NCI-H1417 (cell line): ENCODE data around the gene PRMT3.
"Not testable (repeated sequence)": the region's sequence is repeated elsewhere in the genome, so short reads cannot be mapped to it uniquely, and the experiment has no call there.

Source experiments
- DNase-seq, 3 experiments: peaks; one replicate each; lab custom pipeline; 2025; lab: John Stamatoyannopoulos, UW

The PRMT3 gene

GRCh38 chr11:20374741-20375300, 12.7 kb upstream of the PRMT3 start:
- no peak for DNase-seq

GRCh38 chr11:20376162-20376730, 11.3 kb upstream of the PRMT3 start:
- no peak for DNase-seq

DNA sequence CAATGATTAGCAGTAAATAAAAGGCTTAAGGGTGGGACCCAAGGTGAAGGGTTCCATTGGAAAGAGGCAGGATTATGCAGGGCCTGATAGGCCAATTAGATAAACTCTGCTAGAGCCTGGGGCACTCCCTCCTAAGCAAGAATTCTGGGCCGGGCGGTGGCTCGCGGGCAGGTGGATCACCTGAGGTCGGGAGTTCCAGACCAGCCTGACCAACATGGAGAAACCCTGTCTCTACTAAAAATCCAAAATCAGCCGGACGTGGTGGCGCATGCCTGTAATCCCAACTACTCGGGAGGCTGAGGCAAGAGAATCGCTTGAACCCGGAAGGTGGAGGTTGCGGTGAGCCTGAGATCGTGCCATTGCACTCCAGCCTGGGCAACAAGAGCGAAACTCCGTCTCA, 1.5 kb upstream of the PRMT3 start:
- DNase-seq, result not testable (repeated sequence)

- DNase-seq, result peak in 2 of 3 experiments; percentile 65 to 67
These were observed 860 bp downstream of the PRMT3 start for GRCh38 chr11:20388096-20389055.

DNA sequence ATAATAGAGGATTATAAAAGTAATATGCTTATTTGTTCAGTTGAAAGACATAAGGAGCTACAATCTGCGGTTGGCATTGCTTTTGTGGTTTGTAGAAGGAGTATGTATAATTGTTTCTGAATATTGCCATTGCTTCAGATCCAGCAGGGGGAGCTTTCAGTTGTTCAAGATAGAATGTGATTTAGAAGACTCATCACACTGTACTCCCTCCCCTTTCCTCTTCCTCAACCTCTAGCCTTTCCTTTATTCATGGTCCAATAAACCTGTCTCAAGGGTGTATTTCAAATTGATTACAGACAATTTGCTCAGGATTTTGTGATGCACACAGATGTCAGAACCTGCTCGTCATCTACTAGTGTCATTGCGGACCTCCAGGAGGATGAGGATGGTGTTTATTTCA, 9.8 kb downstream of the PRMT3 start:
- peak; percentile 57 to 83 (median 76) for DNase-seq

DNA sequence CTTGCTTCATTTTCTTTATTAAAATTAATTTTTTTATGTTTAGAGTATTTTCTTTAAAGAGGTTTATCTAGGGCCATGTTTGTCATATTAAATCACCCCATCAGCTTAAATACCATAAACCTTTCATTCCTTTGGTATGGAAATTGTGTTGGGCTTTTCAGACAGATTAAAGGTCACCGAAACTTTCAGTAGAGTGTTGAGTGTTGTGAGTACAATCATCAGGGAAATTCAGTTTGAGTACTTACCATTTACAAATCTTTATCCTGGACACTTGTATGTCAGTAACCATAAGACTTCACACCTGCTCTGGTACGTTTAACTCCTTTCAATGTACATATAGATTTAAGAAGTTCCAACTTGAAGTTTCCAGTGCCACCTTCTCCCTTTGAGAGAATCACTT, 12.0 kb downstream of the PRMT3 start:
- no peak for DNase-seq

GRCh38 chr11:20403059-20403458, 15.5 kb downstream of the PRMT3 start:
- DNase-seq, result no peak

- no peak for DNase-seq
These were observed 19.0 kb downstream of the PRMT3 start for GRCh38 chr11:20406484-20406883.

GRCh38 chr11:20407344-20407743, 19.8 kb downstream of the PRMT3 start:
- DNase-seq, result no peak

DNA sequence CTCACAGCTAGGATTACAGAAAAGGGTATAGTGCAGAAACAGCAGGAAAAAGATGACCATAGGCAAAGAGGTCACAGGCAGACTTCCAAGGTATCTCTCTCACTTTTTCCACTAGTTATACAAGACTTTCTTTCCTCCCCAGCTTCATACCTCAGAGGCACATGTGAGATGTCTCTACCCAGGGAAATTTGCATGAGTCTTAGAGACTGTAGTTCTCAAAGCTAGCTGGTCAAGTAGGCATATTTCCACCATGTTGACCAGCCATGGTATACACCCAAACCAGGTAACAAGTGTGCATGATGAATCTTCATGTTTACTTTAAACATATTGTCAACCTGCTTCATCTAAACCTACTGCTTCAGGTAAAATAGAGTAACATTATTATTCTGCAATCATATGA, 27.9 kb downstream of the PRMT3 start:
- DNase-seq, result no peak

DNA sequence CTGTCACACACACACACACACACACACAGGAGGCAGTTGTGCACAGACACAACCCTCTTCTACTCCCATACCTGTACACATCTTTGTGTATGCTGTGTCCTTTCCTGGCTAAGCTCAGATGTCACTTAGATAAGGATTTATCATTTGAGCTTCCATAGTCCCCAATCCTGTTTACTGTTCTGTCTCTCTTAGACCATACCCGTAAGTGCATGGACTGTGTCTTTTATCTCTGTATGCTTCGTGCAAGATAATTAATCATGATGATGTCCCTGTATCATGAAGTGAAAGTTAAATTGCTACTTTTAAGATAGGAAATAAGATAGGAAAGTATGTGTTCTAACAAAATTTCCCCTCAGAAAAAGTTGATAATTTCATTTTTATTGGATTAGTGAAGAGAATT, 30.3 kb downstream of the PRMT3 start:
- no peak for DNase-seq

DNA sequence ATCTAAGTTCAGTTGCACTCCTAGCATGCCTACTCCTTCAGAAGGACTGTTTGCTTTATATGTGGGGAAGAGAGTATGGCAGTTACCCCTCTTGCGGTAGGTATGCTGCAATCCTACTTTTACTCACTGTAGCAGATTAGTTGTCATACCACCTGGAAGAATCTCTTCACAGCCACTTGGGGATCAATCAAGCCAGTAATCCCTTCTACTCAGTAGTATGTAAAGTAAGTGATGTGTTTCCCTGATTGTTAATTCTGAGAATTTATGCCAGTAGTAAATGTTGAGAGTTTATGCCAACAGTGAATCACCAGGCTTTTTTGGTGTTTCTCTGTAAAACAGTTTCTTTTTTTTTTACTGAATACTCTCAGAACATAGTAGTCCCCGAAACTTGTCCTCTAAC, 34.4 kb downstream of the PRMT3 start:
- DNase-seq, result no peak

- no peak for DNase-seq
These were observed 41.7 kb downstream of the PRMT3 start for GRCh38 chr11:20429216-20429615.

DNA sequence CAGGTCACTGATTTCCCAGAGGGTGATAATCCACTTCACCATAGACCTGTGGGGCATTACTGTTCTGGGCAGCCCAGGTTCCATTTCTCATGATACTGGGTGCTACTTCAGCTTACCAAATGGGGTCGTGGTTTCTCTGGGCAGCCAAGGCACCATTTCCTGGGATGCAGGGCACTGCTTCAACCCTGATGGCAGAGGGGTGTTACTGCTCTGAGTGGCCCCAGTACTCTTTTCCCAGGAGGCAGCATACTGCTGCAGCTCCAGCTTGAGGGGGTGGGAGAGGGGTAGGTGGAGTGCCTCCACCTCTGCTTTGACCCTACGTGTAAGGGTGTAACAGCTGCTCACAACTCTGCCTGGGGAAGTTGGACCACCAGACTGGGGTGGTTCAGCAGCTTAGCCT, 51.1 kb downstream of the PRMT3 start:
- no peak for DNase-seq

GRCh38 chr11:20443596-20443995, 56.1 kb downstream of the PRMT3 start:
- DNase-seq, result peak in 1 of 3 experiments; percentile 17

GRCh38 chr11:20444535-20444934, 57.0 kb downstream of the PRMT3 start:
- DNase-seq, result peak; percentile 38 to 87 (median 43)

DNA sequence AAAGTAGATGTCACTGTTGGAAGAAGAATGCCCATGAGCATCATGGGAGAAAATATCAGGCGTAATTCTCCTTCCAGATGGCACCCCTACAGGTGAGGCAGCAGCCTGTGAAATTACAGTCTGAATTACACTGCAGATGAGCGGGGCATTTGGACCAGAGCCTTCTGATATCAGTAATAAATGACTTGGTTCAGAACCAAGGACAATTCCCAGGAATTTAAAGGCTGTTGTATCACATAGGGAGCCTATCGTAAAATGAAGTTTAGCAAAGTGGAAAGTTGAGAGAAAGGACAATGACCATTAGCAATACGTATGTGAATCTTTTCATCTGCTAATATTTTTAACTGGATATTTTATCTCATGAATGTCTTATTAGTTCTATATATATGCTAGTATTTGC, 61.3 kb downstream of the PRMT3 start:
- DNase-seq, result no peak

DNA sequence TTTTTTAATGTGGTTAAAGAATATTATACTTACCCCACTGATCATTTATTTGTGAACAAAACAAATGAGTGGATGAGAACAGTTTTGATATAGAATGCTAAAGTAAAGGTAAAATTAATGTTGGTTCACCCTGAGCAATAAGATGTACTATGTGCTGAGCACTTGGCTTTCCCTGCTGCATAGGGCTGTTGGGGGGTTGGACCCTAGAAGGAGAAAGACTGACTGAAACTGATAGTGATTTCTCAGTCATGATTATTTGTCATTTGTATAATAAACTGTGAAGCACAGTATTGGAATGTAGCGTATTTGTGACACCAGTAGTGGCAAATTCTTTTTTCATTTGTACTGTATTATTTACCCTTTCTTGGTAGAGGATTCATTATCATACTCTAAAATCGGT, 63.3 kb downstream of the PRMT3 start:
- no peak for DNase-seq

DNA sequence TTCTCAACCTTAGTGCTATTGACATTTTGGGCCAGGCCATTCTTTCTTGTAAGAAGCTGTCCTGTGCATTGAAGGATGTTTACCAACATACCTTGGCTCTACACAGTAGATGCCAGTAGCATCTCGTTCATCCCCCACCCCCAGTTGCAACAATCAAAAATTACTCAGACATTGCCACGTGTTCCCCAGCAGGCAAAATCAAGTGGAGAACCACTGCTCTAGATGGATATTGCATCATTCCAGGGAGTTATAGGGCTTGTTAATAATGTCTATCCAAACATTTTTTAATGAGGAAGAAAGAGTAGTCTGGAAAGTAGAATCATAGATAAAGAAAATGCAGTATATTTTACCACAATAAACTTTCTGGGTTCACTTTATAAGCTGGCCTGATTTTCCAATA, 64.1 kb downstream of the PRMT3 start:
- peak in 1 of 3 experiments; percentile 21 for DNase-seq

- peak in 2 of 3 experiments; percentile 10 to 69 for DNase-seq
These were observed 65.1 kb downstream of the PRMT3 start for GRCh38 chr11:20452585-20452984.

- no peak for DNase-seq
These were observed 66.3 kb downstream of the PRMT3 start for GRCh38 chr11:20453657-20454316.

GRCh38 chr11:20457001-20457799, 69.7 kb downstream of the PRMT3 start:
- DNase-seq, result no peak
